GM19238 (cell line): ENCODE results near the gene PTPN14.
"Not testable (repeated sequence)": the region's sequence is repeated elsewhere in the genome, so short reads cannot be mapped to it uniquely, and the experiment has no call there.

Source experiments
- DNase-seq: peaks from one replicate; pipeline ENCODE4 v3.0.0; 2011; ENCODE audit warnings: low spot score; ENCODE audit not compliant: insufficient read length

Gene PTPN14

DNA sequence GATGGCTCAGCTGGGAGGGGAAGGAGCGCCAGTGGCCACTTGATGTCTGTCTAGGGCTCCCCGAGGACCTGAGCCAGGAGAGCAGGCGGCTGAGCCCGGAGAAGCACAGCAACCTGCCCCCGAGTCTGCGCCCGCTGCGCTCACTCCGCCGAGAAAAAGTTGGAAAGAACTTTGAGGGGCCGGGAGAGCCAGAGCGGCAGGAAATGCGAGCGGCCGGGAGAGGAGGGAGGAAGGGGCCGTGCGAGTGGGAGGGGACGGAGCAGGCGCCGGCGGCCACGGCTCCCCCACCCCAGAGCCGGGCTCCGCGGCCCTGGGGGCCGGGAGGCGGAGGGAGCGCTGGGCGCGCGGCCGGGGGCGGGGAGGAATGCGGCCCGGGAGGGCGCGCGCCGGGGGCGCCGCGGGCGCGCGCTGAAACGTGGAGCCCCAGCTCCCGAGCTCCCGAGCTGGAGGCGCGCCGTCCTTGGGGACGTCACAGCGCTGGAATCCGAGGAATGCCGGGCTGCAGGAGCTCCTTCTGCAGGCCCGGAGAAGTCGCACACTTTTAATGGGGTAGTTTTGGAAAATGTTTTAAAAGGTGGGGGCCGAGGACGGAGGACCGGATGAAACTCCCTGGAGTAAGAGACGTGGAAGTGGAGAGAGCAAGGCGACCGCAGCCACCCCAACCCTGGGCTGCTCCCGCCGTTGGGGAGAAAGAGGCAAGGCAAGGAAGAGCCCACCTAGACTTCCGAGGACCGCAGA lies at the start of gene PTPN14:
PTPN14 (minus strand) TSS at position 167 of the 738 bp plus-strand sequence. CDS start 86,799 bp downstream, outside the sequence.
- DNase-seq, result peak; percentile 30

DNA sequence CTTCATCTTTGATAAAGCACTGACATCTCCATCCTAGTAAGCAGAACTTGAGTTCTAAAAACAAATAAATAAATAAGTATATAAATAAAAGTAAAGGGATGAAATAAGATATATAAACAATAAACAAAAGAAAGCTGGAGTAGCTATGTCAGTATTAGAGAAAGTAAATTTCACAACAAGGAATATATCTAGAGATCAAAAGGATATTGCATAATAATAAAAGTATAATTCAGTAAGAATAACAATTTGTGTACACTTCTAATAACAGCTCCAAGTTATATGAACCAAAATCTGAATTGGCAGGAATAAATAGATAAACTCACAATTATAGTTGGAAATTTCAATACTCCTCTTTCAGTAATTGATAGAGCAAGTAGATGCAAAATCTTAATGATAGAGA lies 41.8 kb upstream of the PTPN14 start:
- DNase-seq, result no peak

DNA sequence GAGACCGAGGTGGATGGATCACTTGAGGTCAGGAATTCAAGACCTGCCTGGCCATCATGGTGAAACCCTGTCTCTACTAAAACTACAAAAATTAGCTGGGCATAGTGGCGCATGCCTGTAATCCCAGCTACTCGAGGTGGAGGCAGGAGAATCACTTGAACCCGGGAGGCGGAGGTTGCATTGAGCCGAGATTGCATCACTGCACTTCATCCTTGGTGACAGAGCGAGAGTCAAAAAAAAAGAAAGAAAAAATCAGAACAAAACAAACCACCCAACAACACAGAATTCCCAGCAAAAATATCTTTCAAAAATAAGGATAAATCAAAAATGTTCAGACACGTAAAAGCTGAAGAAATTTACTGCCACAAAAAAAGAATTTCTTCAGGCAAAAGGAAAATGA lies 40.5 kb upstream of the PTPN14 start:
- not testable (repeated sequence) for DNase-seq

DNA sequence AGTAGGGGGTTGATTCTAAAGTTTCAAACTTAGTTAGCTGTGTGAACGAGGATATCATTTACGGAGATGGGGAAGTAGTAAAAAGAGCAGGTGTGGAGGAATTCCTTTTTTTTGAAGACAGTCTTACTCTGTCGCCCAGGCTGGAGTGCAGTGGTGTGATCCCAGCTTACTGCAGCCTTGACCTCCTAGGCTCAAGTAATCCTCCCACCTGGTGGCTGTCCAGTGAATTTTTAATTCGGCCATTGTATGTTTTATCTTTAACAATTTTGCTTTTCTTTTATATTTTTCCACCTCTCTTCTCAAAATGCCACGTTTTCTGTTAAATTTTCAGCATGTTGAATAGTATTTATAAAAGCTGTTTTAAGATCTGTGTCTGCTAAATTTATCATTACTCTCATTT lies 39.3 kb upstream of the PTPN14 start:
- no peak for DNase-seq

DNA sequence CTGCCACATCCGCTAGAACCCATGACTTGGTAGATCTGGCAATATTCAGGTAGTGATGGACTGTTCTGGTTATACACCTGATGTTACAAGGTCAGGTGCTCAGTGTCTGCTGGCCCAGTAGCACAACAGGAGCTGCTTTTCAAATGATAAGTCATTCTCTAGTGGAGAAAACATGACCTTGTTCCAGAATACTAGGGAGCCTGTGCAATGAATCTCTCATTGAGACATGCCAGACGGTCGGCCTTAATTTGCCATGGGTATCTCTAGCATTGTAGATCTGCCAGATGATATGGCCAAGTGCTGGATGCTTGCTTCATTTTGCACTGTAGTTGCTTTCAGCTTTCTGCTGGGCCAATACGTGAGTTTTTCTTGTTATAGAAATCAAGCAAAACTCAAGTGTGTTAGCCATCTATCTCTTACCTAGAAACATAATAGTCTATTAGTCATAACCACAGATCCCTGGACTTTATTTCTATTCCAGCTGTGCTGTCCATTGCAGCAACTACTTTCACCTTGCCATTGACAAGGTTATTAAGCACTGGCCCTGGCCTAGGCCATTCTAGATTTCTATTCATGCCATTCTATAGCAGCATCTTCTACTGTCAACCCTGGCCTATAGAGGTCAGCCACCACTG lies 37.7 kb upstream of the PTPN14 start:
- DNase-seq, result no peak

DNA sequence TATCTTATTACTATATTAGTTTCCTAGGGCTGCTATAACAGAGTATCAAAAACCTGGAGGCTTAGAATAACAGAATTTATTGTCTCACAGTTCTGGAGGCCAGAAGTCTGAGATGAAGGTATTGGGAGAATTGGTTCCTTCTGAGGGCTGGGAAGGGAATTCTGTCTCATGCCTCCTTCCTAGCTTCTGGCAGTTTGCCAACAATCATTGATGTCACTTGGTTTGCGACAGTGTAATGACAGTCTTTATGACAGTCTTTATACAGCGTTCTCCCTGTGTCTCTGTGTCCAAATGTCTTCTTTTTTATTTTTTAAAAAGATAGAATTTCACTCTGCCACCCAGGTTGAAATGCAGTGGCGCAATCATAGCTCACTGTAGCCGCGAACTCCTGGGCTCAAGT lies 35.8 kb upstream of the PTPN14 start:
- no peak for DNase-seq

DNA sequence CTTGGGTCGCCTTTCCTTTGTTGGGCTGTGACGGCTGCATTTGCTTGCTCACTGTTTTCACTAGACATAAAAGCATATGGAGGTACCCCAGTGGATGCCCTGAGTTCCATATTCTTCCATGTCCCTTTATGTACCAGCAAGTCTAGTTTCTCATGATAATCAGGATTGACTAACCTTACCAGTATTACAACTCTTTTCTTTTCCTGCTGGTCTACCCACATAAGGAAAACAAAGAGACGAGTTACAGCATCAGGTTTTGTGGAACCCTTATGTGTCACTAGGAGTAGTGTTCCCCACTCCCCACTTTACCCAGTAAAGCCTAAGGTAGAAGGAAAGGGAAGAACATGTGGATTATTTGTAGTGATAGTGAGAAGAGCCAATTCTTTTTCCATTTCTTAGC lies 35.2 kb upstream of the PTPN14 start:
- DNase-seq, result no peak

DNA sequence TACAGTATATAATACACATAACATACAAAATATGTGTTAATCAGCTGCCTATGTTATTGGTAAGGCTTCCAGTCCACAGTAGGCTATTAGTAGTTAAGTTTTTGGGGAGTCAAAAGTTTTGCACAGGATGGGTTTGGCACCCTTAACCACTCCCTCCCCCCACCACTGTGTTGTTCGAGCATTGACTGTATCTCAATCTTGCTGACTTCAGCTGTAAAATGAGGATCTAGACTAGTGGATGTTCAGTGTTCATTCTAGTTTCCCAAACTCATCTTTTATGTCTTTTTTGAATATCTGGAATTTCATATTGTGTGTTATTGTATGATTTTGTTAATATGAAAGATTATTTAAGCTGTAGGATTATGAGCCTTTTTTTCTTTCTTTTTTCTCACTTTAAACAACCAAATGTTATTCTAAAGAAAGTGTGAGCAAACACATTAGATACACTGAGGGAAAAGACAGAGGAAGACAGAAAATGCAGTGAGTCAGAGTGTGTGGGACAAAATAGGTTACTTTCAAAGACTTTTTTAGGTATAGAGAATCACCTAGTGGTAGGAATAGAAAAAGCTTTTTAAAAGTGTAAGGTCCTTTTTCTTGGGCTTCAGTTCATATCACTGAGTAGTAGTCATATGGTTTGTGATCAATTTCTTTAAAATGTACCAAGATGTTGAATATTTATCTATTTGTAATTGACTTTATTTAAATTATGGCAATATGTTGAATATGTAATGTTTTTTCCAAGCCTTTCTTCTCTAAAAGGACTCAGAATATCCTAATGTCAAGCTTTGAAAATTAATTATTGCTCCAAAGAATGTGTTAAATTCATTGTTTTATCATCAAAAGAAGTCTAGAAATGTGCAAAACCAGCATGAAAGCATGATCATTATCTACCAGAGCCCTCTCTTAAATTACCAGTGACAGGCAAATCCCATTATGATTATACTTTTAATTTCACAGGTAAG lies 33.7 kb upstream of the PTPN14 start:
- DNase-seq, result no peak

DNA sequence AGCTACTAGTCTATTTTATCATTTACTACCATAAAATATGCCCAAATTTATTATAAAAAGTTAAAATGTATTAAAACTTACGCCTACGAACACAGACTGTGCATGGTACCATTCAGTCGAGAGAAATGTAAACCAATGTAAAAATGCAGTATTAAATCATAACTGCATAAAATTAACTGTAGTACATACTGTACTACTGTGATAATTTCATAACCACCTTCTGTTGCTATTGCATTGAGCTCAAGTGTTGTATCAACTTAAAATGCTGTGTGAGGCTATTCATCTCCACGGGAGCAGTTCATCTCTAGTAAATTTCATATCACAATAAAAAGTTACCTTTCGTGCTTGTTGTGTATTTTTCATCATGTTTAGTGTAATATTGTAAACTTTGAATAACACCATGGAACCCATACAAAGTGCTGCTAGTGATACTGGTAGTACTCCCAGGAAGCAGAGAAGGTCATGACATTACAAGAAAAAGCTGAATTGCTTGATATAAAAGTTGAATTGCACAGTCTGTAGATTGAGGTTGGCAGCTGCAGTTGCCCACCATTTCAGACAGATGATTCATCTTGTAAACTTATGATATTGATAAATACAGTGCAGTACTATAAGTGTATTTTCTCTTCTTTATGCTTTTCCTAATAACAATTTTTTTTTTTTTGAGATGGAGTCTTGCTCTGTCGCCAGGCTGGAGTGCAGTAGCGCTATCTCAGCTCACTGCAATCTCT lies 32.6 kb upstream of the PTPN14 start:
- no peak for DNase-seq

DNA sequence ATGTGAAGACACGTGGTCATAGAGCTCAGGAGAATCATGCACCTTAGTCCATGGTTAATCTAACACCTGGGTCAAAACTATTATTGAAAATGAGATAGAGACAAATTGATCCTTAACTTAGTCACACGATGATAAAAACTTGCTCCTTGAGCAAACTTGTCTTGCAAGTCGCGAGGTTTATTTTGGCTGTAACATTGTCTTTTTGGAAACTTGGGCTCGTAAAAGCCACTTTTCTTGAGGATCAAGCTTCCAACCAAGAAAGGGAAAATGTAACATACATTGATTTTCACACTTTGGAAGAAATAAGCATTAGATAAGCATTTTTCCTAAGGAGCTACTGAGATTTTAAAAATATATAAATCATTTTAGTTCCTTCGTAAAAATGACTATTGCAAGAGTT lies 31.7 kb upstream of the PTPN14 start:
- DNase-seq, result no peak

DNA sequence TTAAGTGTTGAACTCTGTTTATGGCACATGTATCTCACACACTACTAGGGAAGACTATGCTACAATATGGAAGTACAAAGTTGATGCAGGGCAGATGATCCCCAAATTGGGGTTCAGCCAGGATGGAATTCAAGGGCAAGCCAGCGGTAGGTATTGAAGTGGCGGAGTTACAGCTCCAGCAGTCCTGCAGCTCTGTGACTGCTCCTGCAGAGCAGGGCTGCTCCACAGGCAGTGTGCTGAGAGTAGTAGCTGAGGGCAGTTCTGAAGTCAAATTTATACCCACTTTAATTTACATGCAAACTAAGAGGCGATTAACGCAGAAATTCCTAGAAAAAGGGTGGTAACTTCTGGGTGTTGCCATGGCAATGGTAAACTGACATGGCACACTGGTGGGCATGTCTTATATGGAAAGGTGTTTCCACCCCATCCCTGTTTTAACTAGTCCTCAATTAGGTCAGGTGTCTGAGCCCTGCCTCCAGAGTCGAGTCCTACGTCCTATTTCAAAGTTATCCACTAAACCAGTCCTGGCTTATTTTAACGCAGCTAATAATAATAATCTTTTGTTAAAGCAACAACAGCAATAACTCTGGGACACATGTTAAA lies 31.0 kb upstream of the PTPN14 start:
- no peak for DNase-seq

DNA sequence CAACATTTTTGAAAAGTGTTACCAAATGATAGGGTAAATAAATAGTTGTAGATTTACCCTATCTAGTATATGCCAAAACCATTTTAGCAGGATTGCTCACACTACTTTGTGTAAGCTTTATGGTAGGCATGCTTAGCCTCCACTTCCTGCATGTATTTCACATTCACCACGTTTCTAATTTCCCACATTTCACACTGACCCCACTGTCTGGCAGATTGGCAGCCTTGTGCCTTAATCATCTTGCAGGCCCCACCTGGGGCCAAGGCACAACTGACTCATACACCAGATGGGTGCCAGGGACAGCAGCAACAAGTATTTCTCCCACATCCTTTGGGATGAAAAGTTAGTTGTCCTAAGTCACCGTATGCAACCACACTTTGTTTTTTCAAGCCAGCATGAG lies 30.4 kb upstream of the PTPN14 start:
- no peak for DNase-seq

DNA sequence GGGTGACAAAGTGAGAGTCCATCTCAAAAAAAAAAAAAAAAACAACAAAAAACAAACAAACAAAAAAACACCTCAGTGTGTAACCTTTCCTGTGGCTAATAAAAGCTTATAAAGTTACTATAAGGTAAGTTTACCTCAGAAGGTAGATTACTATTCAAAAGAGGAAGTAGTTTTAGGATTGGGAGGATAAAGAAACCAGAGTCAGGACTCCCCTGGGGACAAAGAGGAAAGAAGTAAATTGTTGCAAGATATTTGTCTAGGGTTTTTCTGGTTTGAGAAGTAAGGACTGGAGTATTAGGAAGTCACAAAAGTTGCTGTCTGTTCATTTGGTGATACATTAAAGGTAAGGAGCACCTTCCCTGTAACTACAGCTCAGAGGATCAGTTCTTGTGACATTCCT lies 27.8 kb upstream of the PTPN14 start:
- no peak for DNase-seq

DNA sequence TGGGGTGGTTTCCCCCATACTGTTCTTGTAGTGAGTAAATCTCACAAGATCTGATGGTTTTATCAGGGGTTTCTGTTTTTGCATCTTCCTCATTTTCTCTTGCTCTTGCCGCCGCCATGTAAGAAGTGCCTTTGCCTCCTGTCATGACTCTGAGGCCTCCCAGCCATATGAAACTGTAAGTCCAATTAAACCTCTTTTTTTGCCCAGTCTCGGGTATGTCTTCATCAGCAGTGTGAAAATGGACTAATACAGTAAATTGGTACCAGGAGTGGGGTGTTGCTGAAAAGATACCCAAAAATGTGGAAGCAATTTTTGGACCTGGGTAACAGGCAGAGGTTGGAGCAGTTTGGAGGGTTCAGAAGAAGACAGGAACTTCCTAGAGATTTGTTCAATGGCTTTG lies 24.7 kb upstream of the PTPN14 start:
- DNase-seq, result not testable (repeated sequence)

DNA sequence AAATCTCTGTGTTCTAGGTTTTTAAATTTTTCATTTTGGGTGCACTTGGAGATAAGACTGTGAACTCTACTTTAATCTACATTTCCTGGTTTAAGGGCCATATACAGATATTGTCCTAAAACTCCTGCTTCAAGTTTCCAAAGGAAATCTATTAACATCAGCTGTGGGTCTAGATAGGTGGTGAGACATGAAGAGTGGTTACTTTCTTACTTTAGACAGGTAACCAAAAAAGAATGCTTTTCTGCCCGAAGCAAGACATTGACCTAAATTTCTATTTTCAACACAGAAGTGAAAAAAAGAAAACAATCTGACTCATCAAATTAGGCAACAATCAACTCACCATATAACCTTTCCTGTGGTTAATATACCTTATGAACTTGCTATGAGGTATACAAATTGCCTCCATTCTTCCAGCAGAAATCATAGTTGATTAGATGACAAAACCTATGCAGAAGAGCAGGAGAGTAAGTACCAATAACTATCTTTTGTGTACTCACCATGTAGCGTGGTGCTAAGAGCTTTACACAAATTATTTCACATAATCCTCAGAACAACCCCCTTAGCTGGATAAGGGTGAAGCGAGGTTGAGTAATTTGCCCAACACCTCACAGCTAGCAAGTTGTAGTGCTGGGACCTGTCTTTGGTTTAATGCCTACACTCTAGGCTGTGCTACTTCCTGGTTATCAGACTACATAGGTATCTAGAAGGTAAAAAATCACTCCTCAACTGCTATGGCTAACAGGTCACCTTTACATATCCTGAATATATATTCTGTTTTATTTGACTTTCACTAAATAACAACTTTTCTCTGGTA lies 23.4 kb upstream of the PTPN14 start:
- DNase-seq, result no peak

DNA sequence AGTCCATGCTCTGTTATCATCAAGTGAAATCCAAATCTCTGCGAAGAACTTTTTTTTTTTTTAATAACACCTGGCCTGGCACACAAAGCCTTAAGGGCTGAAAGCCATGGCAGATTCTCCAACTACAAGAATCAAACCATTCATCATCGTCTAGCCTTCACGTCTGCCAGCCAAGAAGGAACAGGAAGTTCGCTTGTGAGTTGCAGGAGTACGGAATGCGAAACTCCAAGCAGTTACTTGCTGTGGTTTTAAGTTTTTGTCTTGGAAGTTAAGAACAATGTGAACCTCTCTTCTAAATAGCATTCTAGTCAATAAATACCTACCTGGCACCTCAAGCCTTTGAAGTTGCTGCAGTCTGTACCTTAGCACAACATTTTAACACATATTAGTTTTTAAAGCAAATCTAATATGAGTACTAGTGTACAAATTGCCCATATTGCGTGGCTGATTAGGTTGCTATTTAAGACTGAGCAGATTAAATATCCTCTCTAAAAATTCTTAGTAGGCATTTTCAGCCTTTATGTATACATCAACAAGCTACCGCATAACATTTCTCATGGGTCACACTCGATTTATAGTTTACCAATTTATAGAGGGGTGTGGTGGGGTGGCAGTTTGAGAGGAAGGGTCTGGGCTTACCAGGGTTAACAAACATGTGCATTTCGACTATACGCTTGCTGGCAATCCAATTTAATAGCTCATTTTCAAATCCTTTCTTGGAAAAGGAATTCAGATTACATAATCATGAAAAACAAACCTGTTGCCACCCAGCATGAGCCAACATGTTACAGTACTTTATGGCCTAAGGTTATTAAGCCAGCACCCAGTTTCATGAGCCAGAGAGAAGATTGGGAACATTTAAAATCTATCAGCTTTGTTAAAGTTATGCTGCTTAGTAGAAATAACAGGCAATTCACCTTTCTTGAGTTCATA lies 22.2 kb upstream of the PTPN14 start:
- no peak for DNase-seq

DNA sequence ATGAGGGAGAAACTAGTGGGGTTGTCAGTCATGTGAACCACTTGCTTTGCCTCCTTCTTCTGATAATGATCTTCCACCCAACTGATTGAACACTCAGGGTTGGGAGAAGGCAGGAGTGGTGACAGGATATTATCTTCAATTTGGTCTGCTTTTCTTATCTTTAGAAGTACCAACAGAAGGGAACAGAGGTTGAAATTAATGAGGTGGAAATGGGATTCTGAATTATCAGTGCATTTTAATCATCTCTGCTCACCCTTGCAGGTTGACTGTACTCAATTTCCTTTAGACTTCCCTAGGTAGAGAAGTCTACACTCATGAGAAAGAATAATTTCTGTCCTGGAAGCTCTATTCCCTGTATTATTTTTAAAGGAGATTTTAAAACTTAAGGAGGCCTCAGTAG lies 19.9 kb upstream of the PTPN14 start:
- DNase-seq, result no peak

DNA sequence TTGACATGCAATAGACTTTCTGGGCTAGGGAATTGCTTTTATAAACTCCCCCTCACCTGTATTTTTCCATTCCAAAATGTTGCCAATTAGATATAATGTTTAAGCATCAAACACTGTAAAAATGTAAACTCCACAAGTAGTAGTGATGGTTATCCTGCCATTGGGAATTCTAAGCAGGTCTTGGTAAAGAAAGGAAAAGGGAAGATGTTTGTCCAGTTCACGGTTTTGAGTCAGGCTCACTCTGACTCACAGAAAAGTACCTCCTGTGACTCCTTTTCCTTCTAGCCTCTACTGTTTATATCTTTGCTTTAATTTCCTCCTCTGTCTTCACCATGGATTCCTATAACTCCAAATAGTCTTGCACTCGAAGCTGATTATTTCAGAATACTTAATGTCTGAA lies 19.0 kb upstream of the PTPN14 start:
- no peak for DNase-seq
